HG02798 (cell line): Measurements from ENCODE around the gene C11orf52.

Source experiments
- ATAC-seq: cut with Tn5 transposase; IDR thresholded peaks from one replicate; pipeline ENCODE4 v1.9.1; 2021; ENCODE audit warnings: mild to moderate bottlenecking; ENCODE audit not compliant: unreplicated experiment, poor library complexity

The C11orf52 gene

DNA sequence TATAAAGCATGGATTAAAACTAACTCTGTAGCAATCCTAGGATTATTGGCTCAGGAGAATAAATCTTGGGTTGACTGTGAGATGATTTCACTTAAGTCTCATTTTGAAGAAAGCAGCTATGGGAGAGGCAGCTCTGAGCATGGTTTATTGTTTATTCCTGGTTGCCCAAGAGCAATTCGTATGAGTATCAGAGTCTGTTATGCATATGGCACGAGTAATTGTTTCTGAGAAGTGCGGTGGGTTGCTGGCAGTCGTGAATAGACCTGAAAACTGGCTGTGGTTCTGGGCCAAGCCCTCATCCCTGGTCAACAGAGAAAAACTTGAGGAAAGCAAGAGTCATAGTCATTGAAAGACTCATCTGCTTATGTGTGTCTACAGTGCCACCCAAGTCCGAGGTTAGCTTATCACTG, 45.2 kb downstream of the C11orf52 start:
- no peak for ATAC-seq

DNA sequence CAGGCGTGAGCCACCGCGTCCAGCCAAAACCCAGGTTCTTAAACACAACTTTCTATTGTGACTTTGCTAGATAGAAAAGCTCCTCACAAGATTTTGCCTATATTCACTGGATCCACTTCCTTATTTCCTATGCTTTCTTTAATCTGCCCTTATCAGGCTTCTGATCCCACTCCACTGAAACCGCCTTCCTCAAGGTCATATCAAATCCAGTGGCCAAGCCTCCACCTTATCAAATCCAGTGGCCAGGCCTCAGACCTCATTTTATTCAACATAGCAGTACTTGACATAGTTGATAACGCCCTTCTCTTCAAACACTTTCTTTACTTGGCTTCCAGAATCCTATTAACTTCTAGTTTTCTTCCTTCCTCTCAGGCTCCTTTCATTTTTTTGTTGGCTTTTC, 48.0 kb downstream of the C11orf52 start:
- ATAC-seq = no peak

DNA sequence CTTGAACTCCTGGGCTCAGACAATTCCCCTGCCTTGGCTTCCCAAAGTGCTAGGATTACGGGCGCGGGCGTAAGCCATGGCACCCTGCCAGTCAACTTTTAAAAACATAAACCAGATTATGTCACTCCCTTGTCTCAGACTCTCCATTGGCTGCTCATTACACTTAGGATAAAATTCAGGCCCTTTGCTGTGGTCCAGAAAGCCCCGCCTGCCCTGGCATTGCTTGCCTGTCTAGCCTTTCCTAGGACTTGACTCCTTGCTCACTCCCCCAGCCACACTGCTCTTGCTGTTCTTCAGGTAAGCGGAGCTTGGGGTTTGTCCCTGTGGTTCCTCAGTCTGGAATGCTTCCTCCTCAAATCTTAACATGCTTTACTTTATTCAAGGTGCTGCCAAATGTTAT, 48.9 kb downstream of the C11orf52 start:
- no peak for ATAC-seq

DNA sequence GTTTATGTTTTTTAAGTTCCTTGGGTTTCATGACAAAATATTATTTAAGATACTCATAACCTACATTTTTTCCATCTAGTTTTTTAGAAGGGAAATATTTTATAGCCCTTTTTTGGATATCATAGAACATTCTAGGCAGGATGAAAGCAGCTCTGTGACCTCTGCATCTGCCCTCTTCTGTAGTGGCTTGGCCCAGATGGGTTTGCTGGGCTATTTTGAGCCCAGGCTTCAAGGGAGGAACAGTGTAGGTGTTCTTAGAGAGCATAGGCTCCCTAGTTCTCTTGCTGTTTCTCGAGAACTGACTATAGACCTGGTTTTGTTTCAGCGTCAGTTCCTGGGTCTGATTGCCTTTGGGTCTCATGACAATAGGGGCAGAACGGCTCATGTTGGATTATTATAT, 50.6 kb downstream of the C11orf52 start:
- no peak for ATAC-seq

DNA sequence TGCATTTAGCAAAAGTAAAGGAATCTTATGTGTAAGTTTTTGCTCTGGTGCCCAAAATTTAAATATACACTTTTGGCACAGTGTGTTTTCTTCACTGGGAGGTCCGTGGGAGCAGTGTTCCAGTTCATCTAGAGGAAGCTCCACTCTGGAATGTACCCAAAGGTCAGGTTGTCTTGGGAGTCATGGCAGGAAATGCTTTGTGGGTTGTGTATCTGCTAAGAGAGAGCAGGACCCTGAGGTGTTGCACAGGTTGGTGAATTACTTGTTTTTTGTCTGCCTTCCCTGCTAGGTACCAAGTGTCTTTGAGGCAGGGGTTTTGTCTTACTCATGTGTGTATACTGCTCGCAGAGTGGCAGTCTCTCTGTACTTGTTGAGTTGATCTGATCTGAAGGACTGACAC, 55.7 kb downstream of the C11orf52 start:
- no peak for ATAC-seq

DNA sequence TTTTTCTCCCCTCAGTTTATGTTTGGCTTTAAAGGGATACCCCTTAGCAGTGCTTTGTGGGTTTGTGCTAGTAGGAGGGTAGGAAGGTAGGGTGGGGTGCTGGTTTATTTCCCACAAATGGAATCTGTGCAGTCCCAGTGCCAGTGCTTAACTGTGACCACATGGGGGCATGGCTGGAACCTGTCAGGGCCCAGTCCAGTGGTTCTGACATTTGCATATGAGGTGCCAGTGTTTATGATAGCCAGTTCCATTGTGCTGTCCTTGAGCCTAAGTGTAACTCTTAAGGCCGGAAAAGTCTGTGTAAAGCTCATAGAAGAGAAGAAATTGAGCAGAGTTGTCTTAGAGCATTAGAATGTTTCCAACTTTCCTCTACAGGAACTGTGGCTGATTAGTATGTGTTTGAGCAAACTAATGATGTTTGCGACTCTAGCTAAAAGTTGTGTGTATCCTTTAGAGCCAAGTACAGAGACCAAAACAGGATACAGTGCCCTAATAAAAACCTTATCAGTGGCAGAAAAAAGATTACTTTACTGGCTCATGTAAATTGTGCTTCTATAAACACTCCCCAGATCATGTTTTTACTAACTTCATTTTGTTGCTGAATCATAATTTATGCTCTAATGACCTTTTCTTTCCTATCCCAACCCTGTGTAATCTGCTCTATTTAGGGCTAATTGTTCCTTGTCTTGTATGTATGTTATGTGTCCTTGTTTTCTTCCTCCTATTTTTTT, 56.5 kb downstream of the C11orf52 start:
- ATAC-seq = no peak

DNA sequence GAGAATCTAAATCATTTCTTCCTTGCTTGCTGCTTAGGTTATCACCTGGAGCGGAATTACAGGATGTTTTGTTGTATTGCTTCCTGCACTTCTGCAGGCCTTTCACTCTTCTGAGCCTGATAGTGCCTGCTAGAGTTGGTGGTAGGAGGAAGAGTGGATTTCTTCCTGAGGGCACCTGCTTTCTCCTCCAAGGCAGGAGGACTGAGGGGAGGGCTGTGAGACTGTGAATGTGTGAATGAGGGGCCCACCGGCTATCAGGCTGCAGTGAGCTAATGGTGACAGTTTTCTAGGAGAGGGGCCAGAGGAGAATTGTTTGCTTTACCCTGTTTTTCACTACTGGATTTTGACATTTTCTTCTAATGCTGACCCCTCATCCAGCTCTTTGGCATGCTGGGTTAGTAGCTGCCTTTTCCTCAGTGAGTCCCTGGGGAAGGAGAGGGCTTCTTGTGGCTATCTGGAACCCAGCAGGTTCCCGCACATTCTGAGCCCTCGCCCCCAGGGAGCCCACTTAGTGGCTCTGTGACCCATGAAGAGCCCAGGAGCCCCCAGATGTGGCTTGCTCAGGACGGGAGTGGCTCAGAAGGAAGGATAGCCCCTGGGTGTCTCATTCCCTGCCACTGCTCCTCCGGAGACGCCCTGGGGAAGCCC, 57.5 kb downstream of the C11orf52 start:
- no peak for ATAC-seq
